GM21786 (cell line): ENCODE measurements around the gene PKP1.

ENCODE experiments used
- ATAC-seq: cut with Tn5 transposase; IDR thresholded peaks from one replicate; pipeline ENCODE4 v1.9.1; 2021; ENCODE audit not compliant: unreplicated experiment

PKP1 gene

DNA sequence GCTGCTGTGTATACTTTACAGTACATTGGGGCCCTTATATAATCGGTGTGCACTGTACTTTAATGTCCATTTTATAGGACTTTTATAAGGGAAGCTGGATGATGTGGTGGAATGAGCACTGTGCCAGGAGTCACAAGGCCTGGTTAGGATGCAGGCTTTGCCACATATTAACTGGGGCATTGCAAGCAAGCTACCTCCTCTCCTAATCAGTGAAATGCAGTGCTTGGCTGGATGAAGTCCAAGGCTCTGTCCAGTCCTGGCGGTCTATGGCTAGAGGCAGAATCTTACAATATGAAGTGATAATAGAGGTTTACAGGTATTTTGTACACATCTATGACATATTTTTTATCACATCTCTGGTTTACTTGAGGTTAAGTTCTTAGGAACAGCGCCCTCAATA, 1.7 kb upstream of the PKP1 start:
- no peak for ATAC-seq

DNA sequence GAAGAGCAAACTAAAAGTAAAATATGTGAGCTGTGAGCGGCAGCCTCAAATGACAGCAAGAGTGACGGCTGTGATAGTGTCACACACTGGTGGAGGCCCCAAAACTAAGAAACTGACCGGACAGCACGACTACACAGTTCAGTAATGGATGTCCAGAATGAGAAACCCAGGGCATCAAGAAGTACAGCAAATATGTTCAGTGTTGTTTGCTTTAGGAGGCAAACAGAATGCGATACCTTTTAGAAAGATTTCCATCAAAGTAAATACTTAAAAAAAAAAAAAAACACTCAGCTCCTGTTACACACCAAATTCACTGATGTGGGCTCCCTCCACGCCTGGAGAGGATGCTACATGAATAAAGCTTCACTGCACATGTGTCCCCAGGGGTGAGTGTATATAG, 1.1 kb upstream of the PKP1 start:
- no peak for ATAC-seq

DNA sequence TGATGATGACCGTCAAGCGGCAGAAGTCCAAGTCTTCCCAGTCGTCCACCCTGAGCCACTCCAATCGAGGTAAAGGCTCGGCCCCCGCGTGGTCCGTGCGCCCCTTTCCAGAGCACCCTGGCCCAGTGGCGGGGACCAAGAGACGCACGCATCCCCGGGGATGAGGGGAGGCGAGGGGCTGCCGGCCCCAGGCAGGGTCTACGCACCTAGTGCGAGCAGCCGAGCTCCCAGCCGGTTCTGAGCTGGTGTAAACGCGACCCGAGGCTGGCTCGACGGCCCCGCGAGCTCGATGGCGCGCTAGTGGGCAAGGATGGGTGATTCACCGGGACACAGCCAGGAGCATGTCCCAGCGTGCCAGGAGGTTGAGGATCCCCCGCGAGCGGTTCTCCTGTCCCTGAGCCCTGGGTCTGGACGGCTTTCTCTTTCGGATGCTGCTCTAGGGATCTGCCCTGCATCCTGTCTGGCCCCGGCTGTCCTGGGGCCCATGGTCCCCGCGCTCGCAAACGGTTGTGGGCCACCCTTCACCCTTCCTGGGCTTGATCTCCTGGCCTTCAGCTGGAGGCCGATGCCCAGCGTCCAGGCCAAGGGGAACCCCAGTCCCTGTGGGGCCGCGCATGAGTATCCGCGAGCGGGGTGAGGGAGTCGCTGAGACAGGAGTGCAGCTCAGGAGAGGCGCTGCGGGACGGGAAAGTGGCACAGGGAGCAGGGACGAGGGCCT, 689 bp downstream of the PKP1 start:
- ATAC-seq = no peak

DNA sequence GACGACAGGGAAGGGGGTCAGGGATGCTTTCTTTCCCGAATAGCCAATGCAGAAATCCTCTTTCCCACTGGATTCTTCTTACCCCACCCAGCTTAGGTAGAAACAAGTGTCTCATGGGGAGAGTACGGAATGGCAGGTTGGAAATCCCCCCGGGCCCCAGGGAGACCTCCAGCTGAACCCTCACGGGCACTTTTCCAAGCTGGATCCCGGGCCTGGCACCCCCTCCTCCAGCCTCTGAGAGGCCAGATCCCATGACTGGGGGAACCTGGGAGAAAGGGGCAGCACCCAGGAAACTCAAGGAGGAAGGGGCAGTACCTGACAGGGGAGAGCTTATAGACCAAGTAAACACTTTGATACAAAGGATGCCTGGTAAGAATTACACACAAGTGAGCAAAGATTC, 1.3 kb downstream of the PKP1 start:
- no peak for ATAC-seq

DNA sequence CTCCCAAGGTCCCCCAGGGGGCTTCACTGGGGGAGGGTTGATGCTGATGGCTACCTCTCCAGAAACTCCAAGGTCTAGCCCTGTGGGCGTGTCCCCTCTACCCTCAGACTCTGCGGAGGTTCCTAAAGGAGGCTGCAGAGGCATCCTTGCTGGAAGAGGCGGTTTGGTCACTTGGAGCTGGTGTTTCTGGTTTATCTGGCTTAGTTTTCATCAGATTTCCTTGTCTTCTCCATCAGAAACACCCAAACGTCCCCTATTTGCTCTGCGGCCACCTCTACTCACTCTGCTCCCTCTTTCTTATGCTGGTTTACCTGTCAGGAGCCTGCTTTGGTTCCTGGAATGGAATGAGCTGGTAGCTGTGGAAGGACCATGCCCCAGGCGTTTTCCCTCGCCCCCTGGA, 2.5 kb downstream of the PKP1 start:
- no peak for ATAC-seq

DNA sequence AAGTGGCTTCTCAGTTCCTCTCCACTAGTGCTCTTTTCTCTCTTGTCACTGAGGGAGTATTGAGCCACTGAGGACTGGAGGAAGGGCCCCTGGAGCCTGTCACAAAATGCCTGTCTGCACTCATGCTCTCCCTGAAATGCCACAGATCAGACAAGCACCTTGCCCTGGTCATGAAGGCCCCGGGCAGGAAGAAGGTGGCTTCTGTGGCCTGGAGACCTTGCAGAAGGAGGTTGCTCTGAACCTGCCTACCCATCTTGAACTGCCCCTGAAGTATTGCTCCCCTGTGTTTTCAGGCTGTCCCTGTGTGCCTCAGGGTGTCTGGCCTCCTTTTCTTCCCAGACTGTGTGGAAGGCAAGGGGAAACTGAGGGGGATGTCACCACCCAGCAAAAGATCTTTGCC, 3.1 kb downstream of the PKP1 start:
- no peak for ATAC-seq

DNA sequence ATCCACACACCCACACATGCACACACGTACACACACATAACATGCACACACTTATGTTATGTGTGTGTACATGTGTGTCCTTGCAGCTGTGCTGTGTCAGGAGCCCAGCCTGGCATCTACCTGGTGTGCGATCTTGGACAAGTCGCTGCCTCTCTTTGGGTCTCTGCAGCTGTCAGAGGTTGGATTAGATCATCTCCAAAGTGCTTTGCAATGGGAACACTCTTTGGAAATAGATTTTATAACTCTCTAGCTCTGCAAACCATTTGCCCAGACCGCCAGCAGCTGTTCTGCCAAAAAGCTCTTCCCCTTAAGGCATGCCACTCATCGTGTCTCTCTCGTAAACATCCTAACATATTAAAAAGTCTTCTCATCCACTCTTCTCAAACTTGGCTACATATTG, 4.7 kb downstream of the PKP1 start:
- ATAC-seq = no peak

DNA sequence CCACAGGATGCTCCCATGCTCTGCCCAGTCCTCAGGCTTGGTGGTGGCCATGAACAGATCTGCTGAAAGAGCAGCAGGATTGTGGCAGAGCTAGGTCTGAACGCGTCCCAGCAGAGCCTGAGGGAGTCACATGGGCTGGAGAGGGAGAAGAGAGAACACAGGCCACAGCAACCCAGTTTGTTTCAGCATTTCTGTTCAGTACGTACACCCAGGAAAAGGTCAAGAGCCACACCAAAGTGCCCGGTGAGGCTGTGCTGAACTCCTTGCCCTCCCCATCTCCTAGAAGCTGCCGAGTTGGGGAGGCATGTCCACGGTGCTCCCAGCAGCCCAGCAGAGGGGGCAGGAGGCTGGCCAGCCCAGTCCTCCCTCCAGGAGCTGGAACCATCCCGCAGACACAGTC, 5.5 kb downstream of the PKP1 start:
- no peak for ATAC-seq

DNA sequence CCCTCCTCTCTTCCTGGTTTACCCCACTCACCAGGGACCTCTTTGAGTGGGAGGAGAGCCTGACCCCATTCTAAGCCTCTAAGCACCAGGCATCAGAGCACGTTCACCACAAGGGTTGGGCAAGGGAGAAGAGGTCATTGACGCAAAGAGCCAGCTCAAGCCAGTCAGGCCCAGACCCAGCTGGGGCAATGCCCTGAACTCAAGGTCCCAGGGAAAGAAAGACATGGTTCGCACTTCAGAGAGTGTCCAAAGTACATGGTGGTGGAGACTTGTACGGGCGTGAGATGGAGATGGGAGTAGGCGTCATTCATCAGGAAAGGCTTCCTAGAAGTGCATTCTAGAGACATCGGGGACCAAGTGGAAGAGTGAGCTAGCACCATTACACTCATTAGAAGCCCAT, 7.2 kb downstream of the PKP1 start:
- no peak for ATAC-seq

DNA sequence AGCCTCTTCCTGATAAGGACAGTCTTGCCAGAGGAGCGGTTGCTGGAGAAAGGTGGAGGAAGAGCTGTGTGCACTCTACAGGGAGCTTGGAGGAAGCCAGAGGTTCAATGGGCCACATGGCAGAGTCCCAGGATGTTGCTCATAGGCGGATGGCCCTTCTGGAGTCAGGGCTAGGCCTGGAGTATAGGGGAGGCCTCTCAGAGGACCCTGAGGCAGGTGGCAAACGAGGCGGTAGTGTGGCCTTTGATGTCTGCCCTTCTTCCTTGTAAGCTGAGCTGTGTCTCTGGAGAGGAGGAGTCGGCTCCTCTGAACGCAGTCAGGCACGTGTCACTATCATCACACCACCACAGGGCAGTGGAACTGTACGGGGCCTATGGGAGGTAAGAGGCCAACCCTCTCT, 8.6 kb downstream of the PKP1 start:
- no peak for ATAC-seq

DNA sequence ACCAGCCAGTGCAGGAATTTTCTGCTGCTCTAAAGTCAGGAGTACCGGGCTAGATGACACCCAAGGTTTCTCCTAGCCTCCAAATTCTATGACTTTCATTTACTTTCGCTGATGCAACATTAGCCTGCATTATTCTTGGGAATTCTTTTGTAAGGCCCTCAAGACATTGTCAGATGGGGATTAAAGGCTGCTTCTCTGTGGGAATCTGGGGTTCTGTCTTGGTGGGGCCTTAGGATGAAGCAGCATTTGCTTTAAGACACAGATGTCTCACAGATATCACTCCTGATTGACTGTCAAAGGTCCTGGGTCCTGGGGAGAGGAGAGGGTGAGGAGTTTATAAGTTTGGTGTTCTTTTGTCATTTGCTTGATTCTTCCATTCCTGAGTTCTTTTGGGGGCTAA, 11.6 kb downstream of the PKP1 start:
- ATAC-seq = no peak

DNA sequence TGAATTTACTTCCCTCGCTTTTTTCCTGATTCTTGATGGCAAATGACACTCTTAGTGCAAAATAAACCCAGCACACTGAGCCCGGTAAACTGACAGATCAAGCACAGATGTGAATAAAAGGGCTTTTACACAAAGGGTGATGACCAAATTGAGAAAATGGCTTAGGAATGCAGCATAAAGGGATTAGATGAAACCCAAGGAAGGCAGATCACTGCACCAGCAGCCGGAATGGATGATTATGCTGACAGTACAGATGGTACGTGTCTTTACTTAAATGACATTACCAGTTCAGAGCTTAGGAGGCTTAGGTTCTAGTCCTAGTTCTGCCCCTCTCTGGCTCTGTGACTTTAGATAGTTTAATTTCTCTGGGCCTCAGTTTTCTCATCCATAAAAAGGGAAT, 12.0 kb downstream of the PKP1 start:
- no peak for ATAC-seq

DNA sequence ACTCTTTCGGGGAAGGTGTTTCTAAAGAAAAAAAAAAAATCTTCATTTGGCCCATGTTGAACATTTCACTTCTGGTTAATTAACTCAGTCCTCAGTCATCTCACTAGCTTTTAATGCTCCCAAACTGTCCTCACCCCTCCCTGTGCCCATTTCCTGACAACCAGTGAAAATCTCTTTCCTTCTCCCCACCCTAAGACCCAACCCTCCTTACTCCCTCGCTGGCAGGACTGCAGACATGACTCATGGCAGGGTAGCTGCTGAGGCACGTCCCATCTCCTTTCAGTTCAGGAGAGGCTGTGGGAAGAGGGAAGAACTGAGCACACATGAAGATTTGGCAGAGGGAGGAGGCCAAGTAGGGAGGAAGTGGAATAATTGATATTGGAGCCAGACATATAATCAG, 12.6 kb downstream of the PKP1 start:
- ATAC-seq = no peak

DNA sequence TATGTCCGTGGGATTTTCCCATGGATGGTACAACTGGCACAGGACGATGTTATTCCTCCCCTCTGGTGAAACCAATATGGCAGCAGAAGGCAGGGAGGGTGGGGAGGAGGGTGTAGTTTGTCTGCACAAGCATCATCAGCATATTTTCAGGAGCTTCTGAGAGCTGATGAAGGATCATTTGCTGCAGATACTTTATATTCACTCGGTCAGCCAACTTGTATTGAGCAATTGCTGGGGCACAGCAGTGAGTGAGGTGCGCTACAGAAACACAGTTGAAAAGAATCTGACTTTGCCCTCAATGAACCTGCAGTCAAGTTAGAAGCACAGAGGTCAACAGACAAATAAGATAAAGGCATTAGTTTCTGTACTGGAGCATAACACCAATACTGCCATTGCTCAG, 13.0 kb downstream of the PKP1 start:
- ATAC-seq = no peak

DNA sequence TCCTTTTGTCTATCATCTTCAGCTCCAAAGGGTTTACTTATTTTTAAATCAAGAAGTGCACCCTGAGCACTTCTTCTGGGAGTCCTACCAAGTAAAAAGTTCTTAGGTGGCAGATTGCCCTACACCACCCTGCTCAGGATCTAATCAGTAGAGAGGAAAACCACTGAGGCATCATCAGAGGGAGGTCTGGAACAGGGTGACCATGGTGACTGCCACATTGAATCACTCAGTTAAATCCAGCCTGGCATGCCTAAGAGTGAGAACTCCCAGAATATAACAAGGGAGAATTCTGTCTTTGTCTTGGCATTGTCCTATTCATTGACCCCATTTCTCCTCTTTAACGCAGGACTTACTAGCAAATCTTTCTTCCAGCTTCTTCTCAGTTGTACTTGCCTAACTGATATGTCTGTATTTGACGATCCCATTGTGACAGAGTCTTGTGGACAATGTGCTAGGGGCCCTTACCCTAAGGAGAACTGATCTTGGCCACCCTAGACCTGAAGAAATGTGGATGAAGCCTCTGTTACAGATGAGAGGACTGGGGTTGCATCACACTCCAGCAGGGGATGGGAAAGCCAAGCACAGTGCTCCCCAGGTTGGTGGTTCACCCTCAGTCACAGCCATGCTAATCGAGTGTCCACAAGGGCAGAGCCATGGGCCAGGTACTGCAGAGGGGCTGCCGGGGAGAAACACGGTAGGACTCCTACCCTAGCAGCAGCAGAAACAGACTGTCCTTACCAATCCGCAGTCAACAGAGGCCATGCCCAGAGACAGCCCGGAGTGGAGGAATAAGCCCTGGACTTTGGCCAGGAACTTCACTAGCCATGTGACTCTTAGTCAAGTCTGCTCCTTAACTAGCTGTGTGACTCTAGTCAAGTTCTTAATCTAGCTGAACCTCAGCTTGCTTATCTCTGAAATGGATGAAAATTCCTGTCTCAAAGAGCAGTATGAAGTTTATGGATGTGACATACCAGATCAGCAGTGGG, 15.4 kb downstream of the PKP1 start:
- no peak for ATAC-seq

DNA sequence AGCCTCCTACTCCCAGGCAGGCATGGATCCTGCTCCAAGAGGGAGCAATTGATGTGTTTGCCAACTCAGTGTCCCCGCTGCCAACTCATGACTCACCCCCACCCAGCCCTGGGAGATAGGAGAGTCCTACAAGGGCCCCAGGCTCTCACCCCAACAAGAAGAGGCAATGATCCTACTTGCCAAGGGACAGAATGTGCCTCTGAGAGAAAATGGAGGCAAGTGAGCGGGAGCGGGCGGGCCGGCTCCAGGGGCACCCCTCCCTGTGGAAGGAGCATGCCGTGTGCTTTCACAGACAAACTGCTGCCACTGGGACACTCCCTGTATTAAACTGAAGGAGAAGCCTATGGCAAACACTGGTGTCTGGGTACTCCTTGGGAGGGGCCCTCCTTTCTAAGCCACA, 16.7 kb downstream of the PKP1 start:
- no peak for ATAC-seq

DNA sequence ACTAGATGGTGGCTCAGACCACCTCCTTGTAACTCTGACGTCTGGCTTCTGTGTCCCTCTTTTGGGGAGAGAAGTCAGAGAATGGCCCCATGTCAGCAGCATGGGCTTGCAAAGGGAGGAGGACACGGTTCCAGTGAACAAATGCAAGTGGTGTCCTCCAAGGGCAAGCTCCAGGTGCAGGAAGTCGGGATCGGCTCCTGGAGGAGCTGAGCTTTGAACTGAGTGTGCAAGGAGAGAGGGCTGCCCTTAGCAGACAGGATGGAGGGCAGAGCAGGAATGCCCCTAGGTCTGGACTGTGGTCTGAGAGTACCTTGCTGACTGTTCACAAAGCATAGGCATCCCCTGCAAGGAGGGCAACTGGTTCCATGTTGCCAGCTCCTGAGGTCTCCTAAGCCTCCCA, 17.3 kb downstream of the PKP1 start:
- no peak for ATAC-seq

DNA sequence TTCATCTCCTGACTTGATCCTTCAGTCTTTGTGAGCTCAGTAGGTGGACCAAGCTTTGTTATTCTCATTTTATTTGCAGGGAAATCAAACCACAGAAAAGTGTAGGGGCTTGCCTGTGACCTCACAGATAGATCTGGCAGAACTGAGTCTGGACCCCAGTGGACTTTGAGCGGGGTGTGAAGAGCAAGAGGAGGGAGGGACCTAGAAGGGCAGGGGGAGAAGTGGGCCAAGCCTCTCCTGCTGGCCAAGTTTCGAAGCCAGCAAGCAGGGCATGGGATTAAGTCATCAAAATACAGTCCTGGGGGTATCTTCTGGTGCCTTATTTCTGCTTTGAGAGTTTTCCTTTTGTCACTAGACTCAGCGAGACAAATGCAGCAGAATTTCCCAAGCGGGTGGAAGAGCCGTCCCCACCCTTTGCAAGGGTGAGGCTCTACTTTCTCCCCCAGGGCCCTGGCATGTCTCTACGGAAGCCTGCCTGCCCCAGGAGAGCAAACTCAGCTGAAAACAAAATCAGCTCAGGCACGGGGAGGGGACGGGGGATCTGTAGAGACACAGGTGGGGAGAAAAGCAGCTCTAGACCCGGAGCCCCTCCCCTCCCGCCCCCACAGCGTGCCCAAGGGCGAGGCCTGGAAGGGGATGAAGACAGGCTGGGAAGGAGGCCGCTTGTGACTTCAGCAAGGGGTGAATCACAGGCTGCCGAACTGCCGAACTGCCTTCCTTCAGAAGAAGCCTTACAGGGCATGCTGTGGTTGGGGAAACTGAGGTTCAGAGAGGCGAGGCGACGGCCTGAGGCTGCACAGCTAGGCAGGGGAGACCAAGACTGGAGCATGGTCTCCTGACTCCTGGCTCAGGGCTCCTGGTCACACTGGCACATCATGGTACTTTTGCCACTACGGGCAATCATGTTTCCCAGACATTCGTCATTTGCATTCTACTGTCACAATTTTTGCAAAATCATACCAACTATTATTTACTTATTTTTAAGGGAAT, 19.2 kb downstream of the PKP1 start:
- ATAC-seq = no peak

DNA sequence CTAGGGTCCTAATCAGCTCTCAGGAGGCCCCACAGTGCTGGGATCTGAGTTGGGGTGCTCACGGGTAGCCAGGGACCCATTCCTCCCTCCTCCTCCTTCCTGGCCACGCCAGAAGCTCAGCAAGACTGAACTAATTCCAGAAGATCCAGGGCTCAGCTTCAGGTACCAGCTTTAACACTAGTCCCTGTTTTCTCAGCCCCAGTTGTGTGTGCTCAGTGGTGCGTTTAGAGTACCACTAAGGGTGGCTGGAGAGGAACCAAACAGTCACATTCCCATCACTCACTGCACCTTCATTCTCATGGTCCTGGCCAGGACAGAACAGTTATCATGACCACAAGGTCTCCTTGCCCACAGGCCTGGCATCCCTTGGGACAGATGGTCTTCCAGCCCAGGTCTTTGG, 20.8 kb downstream of the PKP1 start:
- ATAC-seq = no peak

DNA sequence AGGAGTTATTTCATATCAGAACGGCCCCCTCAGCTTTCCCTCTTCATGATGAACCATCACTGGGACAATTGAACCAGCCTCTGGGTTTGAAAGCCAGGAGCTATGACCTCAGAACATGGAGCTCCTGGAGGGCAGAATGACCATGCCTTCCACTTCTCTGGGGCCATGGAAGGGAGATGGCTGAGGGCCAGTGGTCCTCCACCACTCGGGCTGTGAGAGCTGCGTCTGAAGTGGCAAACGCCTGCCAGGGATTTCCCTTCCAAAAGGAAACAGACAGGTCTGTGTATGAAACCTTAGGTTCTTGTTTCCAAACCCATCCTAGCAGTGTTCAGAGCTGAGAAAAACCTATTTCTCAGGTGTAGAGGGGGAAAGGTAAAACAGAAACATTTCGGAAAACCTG, 22.5 kb downstream of the PKP1 start:
- ATAC-seq = no peak

DNA sequence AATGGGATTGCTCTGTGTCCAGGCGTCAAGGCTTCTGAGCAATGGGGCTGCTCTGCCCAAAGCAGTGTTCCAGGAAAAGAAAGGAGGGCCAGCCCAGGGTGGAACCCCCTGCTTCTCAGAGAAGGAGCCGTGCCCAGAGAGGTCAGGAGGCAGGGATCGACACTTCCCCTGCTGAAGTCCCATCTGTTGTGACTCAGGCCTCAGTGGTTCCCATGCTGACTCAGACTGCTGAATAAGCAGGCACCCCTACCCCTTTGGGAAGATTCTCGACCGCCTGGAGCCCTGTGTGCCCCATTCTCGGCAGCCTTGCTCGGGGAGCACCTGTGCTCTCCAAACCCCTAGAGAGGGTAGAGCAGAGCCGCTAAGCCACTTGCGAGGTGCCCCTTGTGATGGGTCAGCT, 23.9 kb downstream of the PKP1 start:
- no peak for ATAC-seq
